ENCODE measurements around the gene GXYLT1. TPM values are rescaled to one million over a fixed set of nuclear protein-coding genes. Genes with fewer than 3 reads are reported as not detected.

GXYLT1 gene
- total RNA-seq, 6 experiments from 2014 or later = 9.3 to 13.8 (median 10.8) TPM

DNA sequence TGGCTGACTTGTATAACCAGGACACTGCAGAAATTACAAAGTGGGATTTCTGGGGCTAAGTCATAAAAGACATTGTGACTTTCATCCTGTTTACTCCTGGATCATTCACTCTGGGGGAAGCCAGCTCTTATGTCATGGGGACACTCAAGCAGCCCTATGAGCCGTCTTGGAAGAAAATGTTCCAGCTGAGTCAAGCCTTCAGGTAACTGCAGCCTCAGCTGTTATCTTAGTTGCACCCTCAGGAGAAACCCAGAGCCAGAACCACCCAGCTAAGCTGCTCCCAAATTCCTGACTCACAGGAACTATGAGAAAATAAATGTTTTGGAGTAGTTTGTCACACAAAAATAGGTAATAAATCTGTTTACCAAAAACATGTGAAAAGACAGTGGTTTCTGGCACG, 43.1 kb upstream of the GXYLT1 start:
- intact Hi-C loops (cut with DNase I) = no loop called here
- DNase-seq (no peak), ATAC-seq (no peak)
- peaks cover 0 to 4% (median 0%) of the 10 kb centered on the region in 4 donors for H3K36me3 ChIP-seq
- TF ChIP-seq, protein P1, sequence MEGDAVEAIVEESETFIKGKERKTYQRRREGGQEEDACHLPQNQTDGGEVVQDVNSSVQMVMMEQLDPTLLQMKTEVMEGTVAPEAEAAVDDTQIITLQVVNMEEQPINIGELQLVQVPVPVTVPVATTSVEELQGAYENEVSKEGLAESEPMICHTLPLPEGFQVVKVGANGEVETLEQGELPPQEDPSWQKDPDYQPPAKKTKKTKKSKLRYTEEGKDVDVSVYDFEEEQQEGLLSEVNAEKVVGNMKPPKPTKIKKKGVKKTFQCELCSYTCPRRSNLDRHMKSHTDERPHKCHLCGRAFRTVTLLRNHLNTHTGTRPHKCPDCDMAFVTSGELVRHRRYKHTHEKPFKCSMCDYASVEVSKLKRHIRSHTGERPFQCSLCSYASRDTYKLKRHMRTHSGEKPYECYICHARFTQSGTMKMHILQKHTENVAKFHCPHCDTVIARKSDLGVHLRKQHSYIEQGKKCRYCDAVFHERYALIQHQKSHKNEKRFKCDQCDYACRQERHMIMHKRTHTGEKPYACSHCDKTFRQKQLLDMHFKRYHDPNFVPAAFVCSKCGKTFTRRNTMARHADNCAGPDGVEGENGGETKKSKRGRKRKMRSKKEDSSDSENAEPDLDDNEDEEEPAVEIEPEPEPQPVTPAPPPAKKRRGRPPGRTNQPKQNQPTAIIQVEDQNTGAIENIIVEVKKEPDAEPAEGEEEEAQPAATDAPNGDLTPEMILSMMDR (IDR thresholded peaks at IDR 0.05) = no peak
- no peak for TF ChIP-seq POLR2A (IDR thresholded peaks at IDR 0.05)
- H3K9me3 ChIP-seq = no peaks in the 10 kb centered on the region
- no peak overlapping the region for H3K4me3 ChIP-seq
- no peaks in the 10 kb centered on the region for H3K4me1 ChIP-seq
- no peak overlapping the region for H3K27ac ChIP-seq
- no peaks in the 10 kb centered on the region for H3K27me3 ChIP-seq
- 78% methylated on average over 1 of the region's 2 CpGs for WGBS (ENCODE audit: insufficient coverage, low coverage, low lambda C conversion rate, missing lambda C conversion rate)

DNA sequence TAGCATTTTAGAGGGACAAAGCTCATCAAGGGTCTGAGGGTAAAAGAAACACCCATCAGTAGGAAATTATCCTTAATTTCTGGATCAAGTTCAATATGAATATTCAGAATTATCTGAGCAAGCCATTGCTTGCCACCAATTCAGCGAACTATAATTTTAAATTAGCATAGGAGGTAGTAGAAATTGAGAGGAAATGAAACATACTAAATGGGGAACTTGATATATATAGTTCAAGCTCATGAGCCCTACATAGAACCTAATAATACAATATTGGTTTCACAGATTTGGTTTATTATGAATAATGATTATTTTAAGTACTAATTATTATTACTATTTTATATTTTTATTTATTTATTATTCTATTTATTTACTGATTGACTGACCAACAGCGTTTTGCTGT, 42.1 kb upstream of the GXYLT1 start:
- H3K4me3 ChIP-seq = no peak overlapping the region
- no peaks in the 10 kb centered on the region for H3K9me3 ChIP-seq
- intact Hi-C loops (cut with DNase I) = no loop called here
- no peaks in the 10 kb centered on the region for H3K27me3 ChIP-seq
- ATAC-seq (no peak), DNase-seq (no peak)
- H3K36me3 ChIP-seq = peaks cover 0 to 4% (median 0%) of the 10 kb centered on the region in 4 donors
- WGBS (ENCODE audit: insufficient coverage, low coverage, low lambda C conversion rate, missing lambda C conversion rate) = 51% methylated on average over 2 of the region's 2 CpGs
- TF ChIP-seq, protein P1 (IDR thresholded peaks at IDR 0.05) = no peak
- TF ChIP-seq POLR2A (IDR thresholded peaks at IDR 0.05) = no peak
- no peak overlapping the region for H3K27ac ChIP-seq
- H3K4me1 ChIP-seq = peaks cover 0 to 9% (median 0%) of the 10 kb centered on the region in 4 donors

DNA sequence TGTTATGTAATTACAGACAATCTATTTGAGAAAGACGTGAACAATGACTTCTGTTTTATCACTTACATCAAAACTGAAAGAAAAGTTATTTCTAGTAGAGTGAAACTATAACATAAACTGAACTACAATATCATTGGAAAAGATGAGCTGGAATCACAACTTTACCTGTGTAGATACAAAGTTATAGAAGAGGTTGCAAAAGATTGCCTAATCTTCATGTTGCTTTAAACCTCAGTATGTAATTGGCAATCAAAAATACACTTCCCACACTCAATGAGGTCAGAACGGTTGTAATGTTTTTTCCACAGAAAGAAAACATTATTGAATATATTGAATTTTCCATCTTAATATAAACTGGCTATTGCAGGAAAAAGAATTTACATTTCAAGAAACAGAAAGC, 37.7 kb upstream of the GXYLT1 start:
- Histone ChIP-seq H3K36me3 (peaks cover 0 to 4% (median 0%) of the 10 kb centered on the region in 4 donors), H3K4me1 (peaks cover 0 to 14% (median 0%) of the 10 kb centered on the region in 4 donors), H3K4me3 (no peak overlapping the region), H3K27ac (no peak overlapping the region), H3K9me3 (no peaks in the 10 kb centered on the region), H3K27me3 (no peaks in the 10 kb centered on the region)
- intact Hi-C loops (cut with DNase I) = no loop called here
- DNase-seq = no peak
- no peak for TF ChIP-seq POLR2A (IDR thresholded peaks at IDR 0.05)
- TF ChIP-seq, protein P1 (IDR thresholded peaks at IDR 0.05) = no peak
- ATAC-seq = peak in 3 of 4 donors; percentile 33 to 66 (median 40)
- WGBS (ENCODE audit: insufficient coverage, low coverage, low lambda C conversion rate, missing lambda C conversion rate) = 20% methylated on average over 2 of the region's 2 CpGs

DNA sequence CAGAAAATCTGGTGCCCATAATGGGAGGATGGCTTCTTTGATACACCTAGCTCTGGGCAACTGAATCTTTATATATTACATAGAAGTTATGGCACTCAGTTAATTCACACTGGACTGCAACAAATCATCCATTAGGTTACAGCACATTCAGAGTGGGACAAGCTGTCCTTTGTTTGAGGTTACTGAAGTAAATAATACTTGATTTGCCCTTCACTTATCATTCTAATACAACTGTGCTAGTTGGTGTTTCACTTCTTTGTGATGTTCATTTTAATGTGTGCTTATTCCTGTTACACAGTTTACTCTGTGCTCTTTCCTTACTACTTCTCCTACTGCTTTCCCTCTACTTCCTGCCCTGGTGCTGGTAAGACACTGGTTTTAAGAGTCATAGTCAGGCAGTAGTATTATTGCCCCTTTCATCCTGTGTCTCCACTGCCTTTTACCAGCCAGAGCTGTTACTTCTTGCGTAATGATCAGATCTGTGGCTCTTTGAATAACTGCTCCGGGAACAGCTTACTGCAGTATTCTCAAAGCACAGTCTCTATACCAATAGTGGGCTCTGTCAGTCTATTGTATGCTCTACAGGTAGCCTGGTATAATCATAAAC, 36.4 kb upstream of the GXYLT1 start:
- no peak for TF ChIP-seq POLR2A (IDR thresholded peaks at IDR 0.05)
- TF ChIP-seq, protein P1 (IDR thresholded peaks at IDR 0.05) = no peak
- Histone ChIP-seq H3K27me3 (no peaks in the 10 kb centered on the region), H3K9me3 (no peaks in the 10 kb centered on the region), H3K4me1 (peaks cover 0 to 14% (median 0%) of the 10 kb centered on the region in 4 donors), H3K4me3 (no peak overlapping the region), H3K36me3 (peaks cover 0 to 4% (median 0%) of the 10 kb centered on the region in 4 donors), H3K27ac (no peak overlapping the region)
- ATAC-seq (peak; percentile 40 to 85 (median 62)), DNase-seq (no peak)
- 33% methylated on average over 2 of the region's 2 CpGs for WGBS (ENCODE audit: insufficient coverage, low coverage, low lambda C conversion rate, missing lambda C conversion rate)
- intact Hi-C loops (cut with DNase I) = no loop called here
